ENCODE data around the gene LRRFIP1. TPM values are rescaled to one million over a fixed set of nuclear protein-coding genes. Genes with fewer than 3 reads are reported as not detected.

LRRFIP1 gene
- total and polyA plus RNA-seq, 4 donors: 79.7 to 194 (median 94.1) TPM

DNA sequence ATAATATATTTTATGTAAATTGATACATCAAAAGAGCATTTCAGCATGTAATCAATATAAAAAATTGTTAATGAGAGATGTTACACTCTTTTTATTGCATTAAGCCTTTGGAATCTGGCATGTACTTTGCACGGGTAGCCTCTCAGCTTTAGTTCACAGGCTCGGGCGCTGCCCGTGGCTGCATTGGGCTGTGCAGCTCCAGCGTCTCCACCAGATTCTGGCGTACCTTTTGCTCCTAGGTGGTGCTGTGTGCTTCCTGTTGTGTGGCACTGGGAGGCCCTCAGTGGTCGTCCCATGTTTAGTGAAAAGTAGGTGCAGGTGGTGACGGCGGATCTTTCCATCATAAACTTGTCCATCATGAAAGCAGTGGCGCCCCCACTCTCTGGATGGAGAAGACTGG, 24.4 kb downstream of the LRRFIP1 start:
- H3K4me3 ChIP-seq: no peak overlapping the region
- ATAC-seq (ENCODE audit: insufficient read depth, low FRiP score) (no peak), DNase-seq (no peak)
- peak overlapping the region in 1 of 2 donors; percentile 12 for H3K27ac ChIP-seq (ENCODE audit: low read depth in 1 of 2, low read length in 1 of 2)
- H3K9ac ChIP-seq (ENCODE audit: insufficient read depth in 1 of 2, low read length in 2 of 2): no peak overlapping the region
- peaks cover 0 to 11% (median 0%) of the 10 kb centered on the region in 5 donors for H3K4me1 ChIP-seq (ENCODE audit: control insufficient read depth in 5 of 5, insufficient read depth in 5 of 5, low read length in 5 of 5)
- WGBS, 2 donors: 95 to 97% methylated on average over 10 of the region's 10 CpGs
- H3K9me3 ChIP-seq (ENCODE audit: control insufficient read depth in 4 of 4, insufficient read depth in 3 of 4, low read length in 3 of 4): peaks cover 0 to 7% (median 3%) of the 10 kb centered on the region in 4 donors
- no peaks in the 10 kb centered on the region for H3K27me3 ChIP-seq (ENCODE audit: control insufficient read depth in 3 of 3, insufficient read depth in 3 of 3, low read length in 2 of 3)
- TF ChIP-seq, protein P1, sequence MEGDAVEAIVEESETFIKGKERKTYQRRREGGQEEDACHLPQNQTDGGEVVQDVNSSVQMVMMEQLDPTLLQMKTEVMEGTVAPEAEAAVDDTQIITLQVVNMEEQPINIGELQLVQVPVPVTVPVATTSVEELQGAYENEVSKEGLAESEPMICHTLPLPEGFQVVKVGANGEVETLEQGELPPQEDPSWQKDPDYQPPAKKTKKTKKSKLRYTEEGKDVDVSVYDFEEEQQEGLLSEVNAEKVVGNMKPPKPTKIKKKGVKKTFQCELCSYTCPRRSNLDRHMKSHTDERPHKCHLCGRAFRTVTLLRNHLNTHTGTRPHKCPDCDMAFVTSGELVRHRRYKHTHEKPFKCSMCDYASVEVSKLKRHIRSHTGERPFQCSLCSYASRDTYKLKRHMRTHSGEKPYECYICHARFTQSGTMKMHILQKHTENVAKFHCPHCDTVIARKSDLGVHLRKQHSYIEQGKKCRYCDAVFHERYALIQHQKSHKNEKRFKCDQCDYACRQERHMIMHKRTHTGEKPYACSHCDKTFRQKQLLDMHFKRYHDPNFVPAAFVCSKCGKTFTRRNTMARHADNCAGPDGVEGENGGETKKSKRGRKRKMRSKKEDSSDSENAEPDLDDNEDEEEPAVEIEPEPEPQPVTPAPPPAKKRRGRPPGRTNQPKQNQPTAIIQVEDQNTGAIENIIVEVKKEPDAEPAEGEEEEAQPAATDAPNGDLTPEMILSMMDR (IDR thresholded peaks at IDR 0.05; ENCODE audit: control extremely low read depth, extremely low read depth): no peak
- peaks cover 0 to 18% (median 8%) of the 10 kb centered on the region in 4 donors for H3K36me3 ChIP-seq (ENCODE audit: control insufficient read depth in 4 of 4, insufficient read depth in 4 of 4, low read length in 4 of 4)

DNA sequence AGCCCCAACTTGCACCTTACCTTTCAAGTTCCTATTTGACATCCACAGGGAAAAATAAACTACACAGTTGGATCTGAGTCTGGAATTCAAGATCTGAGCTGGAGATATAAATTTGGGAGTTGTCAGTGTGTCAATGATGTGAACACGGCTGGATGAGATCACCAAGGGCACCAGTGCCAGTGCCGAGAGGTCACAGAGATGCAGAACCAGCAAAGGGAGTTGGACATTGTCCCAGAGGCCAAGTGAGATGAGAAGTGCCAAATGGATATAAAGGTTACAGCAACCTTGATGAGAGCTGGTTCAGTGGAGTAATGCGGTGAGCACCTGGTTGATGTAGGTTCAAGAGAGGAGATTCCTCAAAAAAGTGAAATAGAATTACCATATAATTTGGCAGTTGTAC, 24.8 kb downstream of the LRRFIP1 start:
- Histone ChIP-seq H3K27me3 (ENCODE audit: control insufficient read depth in 3 of 3, insufficient read depth in 3 of 3, low read length in 2 of 3) (no peaks in the 10 kb centered on the region), H3K9me3 (ENCODE audit: control insufficient read depth in 4 of 4, insufficient read depth in 3 of 4, low read length in 3 of 4) (peaks cover 0 to 7% (median 3%) of the 10 kb centered on the region in 4 donors), H3K9ac (ENCODE audit: insufficient read depth in 1 of 2, low read length in 2 of 2) (no peak overlapping the region), H3K36me3 (ENCODE audit: control insufficient read depth in 4 of 4, insufficient read depth in 4 of 4, low read length in 4 of 4) (peaks cover 0 to 18% (median 8%) of the 10 kb centered on the region in 4 donors), H3K4me3 (no peak overlapping the region), H3K4me1 (ENCODE audit: control insufficient read depth in 5 of 5, insufficient read depth in 5 of 5, low read length in 5 of 5) (peaks cover 0 to 11% (median 0%) of the 10 kb centered on the region in 5 donors), H3K27ac (ENCODE audit: low read depth in 1 of 2, low read length in 1 of 2) (peak overlapping the region in 1 of 2 donors; percentile 85)
- TF ChIP-seq, protein P1 (IDR thresholded peaks at IDR 0.05; ENCODE audit: control extremely low read depth, extremely low read depth): no peak
- ATAC-seq (ENCODE audit: insufficient read depth, low FRiP score) (no peak), DNase-seq (no peak)
- 94 to 99% methylated on average over 3 of the region's 3 CpGs for WGBS, 2 donors

DNA sequence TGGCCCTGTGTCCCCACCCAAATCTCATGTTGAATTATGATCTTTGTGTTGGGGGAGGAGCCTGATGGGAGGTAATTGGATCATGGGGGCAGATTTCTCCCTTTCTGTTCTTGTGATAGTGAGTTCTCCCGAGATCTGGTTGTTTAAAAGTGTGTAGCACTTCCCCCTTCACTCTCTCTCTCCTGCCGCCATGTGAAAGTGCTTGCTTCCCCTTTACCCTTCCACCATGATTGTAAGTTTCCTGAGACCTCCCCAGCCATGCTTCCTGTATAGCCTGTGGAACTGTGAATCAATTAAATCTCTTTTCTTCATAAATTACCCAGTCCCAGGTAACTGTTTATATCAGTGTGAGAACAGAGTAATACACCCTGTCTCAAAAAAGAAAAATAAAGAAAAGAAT, 25.5 kb downstream of the LRRFIP1 start:
- H3K4me3 ChIP-seq: no peak overlapping the region
- H3K36me3 ChIP-seq (ENCODE audit: control insufficient read depth in 4 of 4, insufficient read depth in 4 of 4, low read length in 4 of 4): peaks cover 0 to 18% (median 8%) of the 10 kb centered on the region in 4 donors
- peaks cover 0 to 7% (median 3%) of the 10 kb centered on the region in 4 donors for H3K9me3 ChIP-seq (ENCODE audit: control insufficient read depth in 4 of 4, insufficient read depth in 3 of 4, low read length in 3 of 4)
- peaks cover 0 to 11% (median 0%) of the 10 kb centered on the region in 5 donors for H3K4me1 ChIP-seq (ENCODE audit: control insufficient read depth in 5 of 5, insufficient read depth in 5 of 5, low read length in 5 of 5)
- ATAC-seq (ENCODE audit: insufficient read depth, low FRiP score) (no peak), DNase-seq (no peak)
- H3K27me3 ChIP-seq (ENCODE audit: control insufficient read depth in 3 of 3, insufficient read depth in 3 of 3, low read length in 2 of 3): no peaks in the 10 kb centered on the region
- H3K9ac ChIP-seq (ENCODE audit: insufficient read depth in 1 of 2, low read length in 2 of 2): no peak overlapping the region
- H3K27ac ChIP-seq (ENCODE audit: low read depth in 1 of 2, low read length in 1 of 2): peak overlapping the region in 1 of 2 donors; percentile 85
- TF ChIP-seq, protein P1 (IDR thresholded peaks at IDR 0.05; ENCODE audit: control extremely low read depth, extremely low read depth): no peak
- WGBS, 2 donors: 56 to 88% methylated on average over 2 of the region's 2 CpGs
